LNCAP (cell line): ENCODE data around the gene PLCB4.
A peak's percentile ranks its signal among the peaks of the same experiment; 100 is the strongest.

Experiments
- CTCF ChIP-seq: fragments of 450-650 bp; IDR thresholded peaks from 2 replicates; pipeline ENCODE4 v1.5.1; 2017; ENCODE audit warnings: mild to moderate bottlenecking

The PLCB4 gene

GRCh38 chr20:9402141-9402540 lies 333.3 kb downstream of the PLCB4 start:
- TF ChIP-seq CTCF: no peak

- no peak for TF ChIP-seq CTCF
These were observed 333.7 kb downstream of the PLCB4 start for GRCh38 chr20:9402546-9402945.

GRCh38 chr20:9403448-9403847 lies 334.6 kb downstream of the PLCB4 start:
- TF ChIP-seq CTCF: no peak

- peak; percentile 80 for TF ChIP-seq CTCF
These were observed 339.0 kb downstream of the PLCB4 start for GRCh38 chr20:9407805-9408421.

GRCh38 chr20:9408422-9409300 lies 339.8 kb downstream of the PLCB4 start:
- 0 out of 2 replicates have a peak, but pooled peaks have one; percentile 8 for TF ChIP-seq CTCF

- TF ChIP-seq CTCF: no peak
These were observed 340.5 kb downstream of the PLCB4 start for GRCh38 chr20:9409352-9409751.

- TF ChIP-seq CTCF: no peak
These were observed 341.1 kb downstream of the PLCB4 start for GRCh38 chr20:9409981-9410380.
